ENCODE measurements around the gene SIGLEC12.

The SIGLEC12 gene

GRCh38 chr19:51472607-51473006, 29.0 kb downstream of the SIGLEC12 start:
- POLR2A ChIA-PET = no interaction called here
- CTCF ChIA-PET = interaction anchor here (0.6 to 11.7 kb wide), 37 partner anchors 11 to 765 kb away, joined by 3 to 250 read pairs (median 5); partner anchors contain the start of genes NKG7, SIGLEC10, SIGLEC14 and SIGLEC6
- peak; percentile 16 for TF ChIP-seq CTCF (IDR thresholded peaks at IDR 0.05; ENCODE audit: control extremely low read depth, extremely low read depth, low read depth, missing control alignments)
- DNase-seq (ENCODE audit: extremely low spot score) = no peak

- DNase-seq (ENCODE audit: extremely low spot score) = no peak
- POLR2A ChIA-PET = no interaction called here
- TF ChIP-seq CTCF (IDR thresholded peaks at IDR 0.05; ENCODE audit: control extremely low read depth, extremely low read depth, low read depth, missing control alignments) = no peak
- CTCF ChIA-PET = interaction anchor here (0.7 to 11.7 kb wide), 10 partner anchors 11 to 549 kb away, joined by 3 to 250 read pairs (median 4); no protein-coding TSS in a partner anchor
Measured at GRCh38 chr19:51471527-51471926, 30.1 kb downstream of the SIGLEC12 start.

GRCh38 chr19:51470966-51471365, 30.6 kb downstream of the SIGLEC12 start:
- no peak for DNase-seq (ENCODE audit: extremely low spot score)
- ChIA-PET CTCF (interaction anchor here (0.9 to 11.7 kb wide), 8 partner anchors 10 to 190 kb away, joined by 3 to 250 read pairs (median 4); no protein-coding TSS in a partner anchor), POLR2A (no interaction called here)
- TF ChIP-seq CTCF (IDR thresholded peaks at IDR 0.05; ENCODE audit: control extremely low read depth, extremely low read depth, low read depth, missing control alignments) = no peak

- no peak for DNase-seq (ENCODE audit: extremely low spot score)
- no peak for TF ChIP-seq CTCF (IDR thresholded peaks at IDR 0.05; ENCODE audit: control extremely low read depth, extremely low read depth, low read depth, missing control alignments)
- ChIA-PET POLR2A (no interaction called here), CTCF (interaction anchor here (1.0 to 3.1 kb wide), 6 partner anchors 31 to 188 kb away, joined by 3 to 11 read pairs (median 4); no protein-coding TSS in a partner anchor)
Measured at GRCh38 chr19:51469629-51470028, 32.0 kb downstream of the SIGLEC12 start.

GRCh38 chr19:51469162-51469561, 32.4 kb downstream of the SIGLEC12 start:
- no peak for DNase-seq (ENCODE audit: extremely low spot score)
- CTCF ChIA-PET = interaction anchor here (1.0 to 3.1 kb wide), 8 partner anchors 30 to 191 kb away, joined by 3 to 11 read pairs (median 4); partner anchors contain the start of gene SIGLEC10
- TF ChIP-seq CTCF (IDR thresholded peaks at IDR 0.05; ENCODE audit: control extremely low read depth, extremely low read depth, low read depth, missing control alignments) = no peak
- POLR2A ChIA-PET = no interaction called here

- CTCF ChIA-PET = interaction anchor here (1.0 to 3.1 kb wide), 5 partner anchors 30 to 191 kb away, joined by 3 to 11 read pairs (median 4); partner anchors contain the start of gene SIGLEC10
- DNase-seq (ENCODE audit: extremely low spot score) = no peak
- POLR2A ChIA-PET = no interaction called here
- TF ChIP-seq CTCF (IDR thresholded peaks at IDR 0.05; ENCODE audit: control extremely low read depth, extremely low read depth, low read depth, missing control alignments) = no peak
Measured at GRCh38 chr19:51468545-51468920, 33.1 kb downstream of the SIGLEC12 start.

All from GM10248 (cell line).